Rectal smooth muscle tissue (tissue), 1 donor: Measurements from ENCODE around the gene FFAR1.
A peak's percentile ranks its signal among the peaks of the same experiment; 100 is the strongest.
"Not testable (repeated sequence)": the region's sequence is repeated elsewhere in the genome, so short reads cannot be mapped to it uniquely, and the experiment has no call there.

ENCODE experiments used
- H3K27ac ChIP-seq: one replicate; pipeline ENCODE4 v1.7.0; 2013; ENCODE audit warnings: low read depth, low read length, inconsistent platforms
- H3K27me3 ChIP-seq: one replicate; pipeline ENCODE4 v1.7.0; 2013; ENCODE audit warnings: low read length; ENCODE audit not compliant: control insufficient read depth, insufficient read depth
- H3K36me3 ChIP-seq: one replicate; pipeline ENCODE4 v1.7.0; 2013; ENCODE audit warnings: low read length; ENCODE audit not compliant: control insufficient read depth, insufficient read depth
- H3K4me1 ChIP-seq: one replicate; pipeline ENCODE4 v1.7.0; 2013; ENCODE audit warnings: low read length; ENCODE audit not compliant: control insufficient read depth, insufficient read depth
- H3K4me3 ChIP-seq: one replicate; pipeline ENCODE4 v1.7.0; 2013; ENCODE audit warnings: low read length
- H3K9ac ChIP-seq: one replicate; pipeline ENCODE4 v1.7.0; 2013; ENCODE audit warnings: low read length

Gene FFAR1

GRCh38 chr19:35377656-35378055 is 30.0 kb downstream of the FFAR1 start:
- Histone ChIP-seq H3K4me1 (peaks cover 12% of the 10 kb centered on the region), H3K27ac (no peak overlapping the region), H3K27me3 (no peaks in the 10 kb centered on the region), H3K9ac (no peak overlapping the region), H3K4me3 (no peak overlapping the region), H3K36me3 (no peaks in the 10 kb centered on the region)

- Histone ChIP-seq H3K36me3 (no peaks in the 10 kb centered on the region), H3K27me3 (no peaks in the 10 kb centered on the region), H3K9ac (no peak overlapping the region), H3K27ac (no peak overlapping the region), H3K4me1 (peaks cover 12% of the 10 kb centered on the region), H3K4me3 (no peak overlapping the region)
Observed at GRCh38 chr19:35378356-35378755, 30.7 kb downstream of the FFAR1 start.

- H3K36me3 ChIP-seq, H3K27ac ChIP-seq: not testable (repeated sequence)
Observed at GRCh38 chr19:35379545-35379944, 31.8 kb downstream of the FFAR1 start.

GRCh38 chr19:35379992-35380391 is 32.3 kb downstream of the FFAR1 start:
- peak overlapping the region; percentile 76 for H3K27ac ChIP-seq

More at GRCh38 chr19:35379545-35379944, 31.8 kb downstream of the FFAR1 start:
- H3K9ac ChIP-seq, H3K27me3 ChIP-seq, H3K4me3 ChIP-seq: not testable (repeated sequence)
- H3K4me1 ChIP-seq: peaks cover 12% of the 10 kb centered on the region

GRCh38 chr19:35380450-35381124 is 32.9 kb downstream of the FFAR1 start:
- no peaks in the 10 kb centered on the region for H3K27me3 ChIP-seq
- H3K4me1 ChIP-seq: peaks cover 12% of the 10 kb centered on the region
- peak overlapping the region; percentile 76 for H3K27ac ChIP-seq
- H3K4me3 ChIP-seq: no peak overlapping the region
- no peaks in the 10 kb centered on the region for H3K36me3 ChIP-seq
- no peak overlapping the region for H3K9ac ChIP-seq

More at GRCh38 chr19:35379992-35380391, 32.3 kb downstream of the FFAR1 start:
- no peak overlapping the region for H3K4me3 ChIP-seq
- no peak overlapping the region for H3K9ac ChIP-seq
- H3K36me3 ChIP-seq: no peaks in the 10 kb centered on the region
- H3K27me3 ChIP-seq: no peaks in the 10 kb centered on the region
- H3K4me1 ChIP-seq: peaks cover 12% of the 10 kb centered on the region

- peak overlapping the region; percentile 76 for H3K27ac ChIP-seq
- H3K9ac ChIP-seq: no peak overlapping the region
- no peaks in the 10 kb centered on the region for H3K36me3 ChIP-seq
- no peaks in the 10 kb centered on the region for H3K27me3 ChIP-seq
- H3K4me3 ChIP-seq: no peak overlapping the region
- H3K4me1 ChIP-seq: peaks cover 12% of the 10 kb centered on the region
Observed at GRCh38 chr19:35381318-35381717, 33.6 kb downstream of the FFAR1 start.

- Histone ChIP-seq H3K4me1 (peaks cover 12% of the 10 kb centered on the region), H3K9ac (no peak overlapping the region), H3K4me3 (no peak overlapping the region), H3K27me3 (no peaks in the 10 kb centered on the region), H3K27ac (peak overlapping the region; percentile 24), H3K36me3 (no peaks in the 10 kb centered on the region)
Observed at GRCh38 chr19:35381926-35382325, 34.2 kb downstream of the FFAR1 start.

- Histone ChIP-seq H3K4me1 (peaks cover 15% of the 10 kb centered on the region), H3K27me3 (no peaks in the 10 kb centered on the region), H3K27ac (no peak overlapping the region), H3K9ac (no peak overlapping the region), H3K4me3 (no peak overlapping the region), H3K36me3 (no peaks in the 10 kb centered on the region)
Observed at GRCh38 chr19:35383536-35383935, 35.8 kb downstream of the FFAR1 start.

- peak overlapping the region; percentile 53 for H3K27ac ChIP-seq
Observed at GRCh38 chr19:35388277-35389054, 40.8 kb downstream of the FFAR1 start.

GRCh38 chr19:35389192-35389861 is 41.6 kb downstream of the FFAR1 start:
- Histone ChIP-seq H3K4me3 (no peak overlapping the region), H3K27me3 (no peaks in the 10 kb centered on the region), H3K27ac (no peak overlapping the region), H3K9ac (no peak overlapping the region), H3K4me1 (peaks cover 4% of the 10 kb centered on the region), H3K36me3 (no peaks in the 10 kb centered on the region)

More at GRCh38 chr19:35388277-35389054, 40.8 kb downstream of the FFAR1 start:
- Histone ChIP-seq H3K4me1 (peaks cover 4% of the 10 kb centered on the region), H3K4me3 (no peak overlapping the region), H3K36me3 (no peaks in the 10 kb centered on the region), H3K27me3 (no peaks in the 10 kb centered on the region), H3K9ac (no peak overlapping the region)

- Histone ChIP-seq H3K4me3 (no peak overlapping the region), H3K4me1 (peaks cover 4% of the 10 kb centered on the region), H3K9ac (no peak overlapping the region), H3K27me3 (no peaks in the 10 kb centered on the region), H3K36me3 (no peaks in the 10 kb centered on the region), H3K27ac (no peak overlapping the region)
Observed at GRCh38 chr19:35392742-35393715, 45.3 kb downstream of the FFAR1 start.
